SH-SY5Y (cell line): Measurements from ENCODE around the gene MTF1.

Source experiments
- GATA2 ChIP-seq: IDR thresholded peaks from 2 replicates; pipeline ENCODE4 v1.6.1; 2011; ENCODE audit warnings: mild to moderate bottlenecking, low read depth, low read length
- GATA3 ChIP-seq: IDR thresholded peaks from 2 replicates; pipeline ENCODE4 v1.6.1; 2011; ENCODE audit warnings: low read depth, mild to moderate bottlenecking, low read length, moderate library complexity

The MTF1 gene

DNA sequence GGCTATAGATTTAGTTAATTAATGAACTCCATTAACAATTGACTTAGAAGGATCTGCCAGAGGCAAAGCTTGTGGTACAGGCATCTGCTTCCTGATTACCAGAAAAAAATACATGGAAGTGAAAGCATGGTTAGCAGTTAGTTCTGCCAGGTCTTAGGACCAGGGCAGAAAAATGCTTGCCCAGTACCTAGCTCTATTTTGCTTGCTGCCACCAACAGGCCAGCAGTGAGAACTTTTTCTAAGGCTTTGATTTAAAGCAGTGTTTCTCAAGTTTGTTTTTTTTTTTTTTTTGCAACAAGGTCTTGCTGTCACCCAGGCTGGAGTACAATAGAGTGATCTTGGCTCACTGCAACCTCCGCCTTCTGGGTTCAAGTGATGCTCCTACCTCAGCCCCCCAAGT, 16.4 kb upstream of the MTF1 start:
- TF ChIP-seq GATA2: no peak
- TF ChIP-seq GATA3: no peak

DNA sequence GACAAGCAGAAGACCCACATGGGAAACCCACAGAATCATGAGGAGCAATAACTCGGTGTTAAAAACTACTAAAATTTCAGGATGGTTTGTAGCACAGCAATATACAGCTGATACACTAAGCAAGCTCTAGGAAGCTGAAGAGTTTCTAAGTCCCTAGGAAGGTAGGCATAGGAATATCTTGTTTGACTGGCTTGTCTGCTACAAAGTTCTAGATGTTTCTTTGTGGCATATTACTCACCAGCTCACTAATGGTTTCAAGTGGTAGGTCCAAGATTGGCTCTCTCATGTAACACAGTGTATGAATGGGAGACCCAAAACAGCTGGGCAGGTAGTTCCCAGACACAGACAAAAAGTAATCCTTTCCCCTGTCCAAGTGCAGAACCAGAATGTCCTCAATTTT, 13.3 kb upstream of the MTF1 start:
- no peak for TF ChIP-seq GATA3
- TF ChIP-seq GATA2: no peak

GRCh38 chr1:37868466-37868865, 9.1 kb upstream of the MTF1 start:
- no peak for TF ChIP-seq GATA2
- TF ChIP-seq GATA3: no peak

- TF ChIP-seq GATA3: no peak
- TF ChIP-seq GATA2: no peak
Observed at GRCh38 chr1:37867784-37868183, 8.4 kb upstream of the MTF1 start.

DNA sequence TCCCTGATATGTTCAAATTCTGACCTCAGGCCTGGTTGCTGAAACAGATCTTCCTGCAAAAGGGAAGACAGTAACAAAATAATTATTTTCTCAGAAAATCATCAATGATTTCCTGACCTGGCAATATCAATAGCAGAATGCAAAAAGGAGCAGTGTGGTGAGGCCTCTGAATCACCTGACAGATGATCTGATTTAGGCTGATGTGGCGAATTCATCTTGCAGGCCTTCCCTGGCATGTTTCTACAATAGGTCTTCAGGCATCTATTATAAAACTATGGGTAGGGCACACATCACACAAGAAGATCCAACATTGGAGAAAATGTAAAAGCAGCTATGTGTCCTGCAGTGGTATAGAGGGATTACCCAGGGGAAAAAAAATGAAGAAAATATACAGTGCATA, 7.1 kb upstream of the MTF1 start:
- no peak for TF ChIP-seq GATA2
- no peak for TF ChIP-seq GATA3

GRCh38 chr1:37865348-37866120, 6.1 kb upstream of the MTF1 start:
- TF ChIP-seq GATA2: no peak
- no peak for TF ChIP-seq GATA3

DNA sequence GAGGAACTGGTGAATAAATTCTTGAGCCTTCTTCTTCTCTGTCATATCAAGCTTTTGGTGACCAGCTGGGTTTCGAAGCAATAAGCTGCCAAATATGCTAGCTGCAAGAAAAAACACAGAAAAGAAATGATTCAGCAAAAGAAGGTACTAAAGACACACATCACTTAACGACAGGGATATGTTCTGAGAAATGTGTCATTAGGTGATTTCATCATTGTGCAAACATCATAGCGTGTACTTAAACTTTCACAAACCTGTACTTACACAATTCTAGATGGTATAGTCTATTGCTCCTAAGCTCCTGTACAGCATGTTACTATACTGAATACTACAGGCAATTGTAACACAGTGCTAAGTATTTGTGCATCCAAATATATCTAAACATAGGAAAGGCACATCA, 2.9 kb upstream of the MTF1 start:
- TF ChIP-seq GATA3: no peak
- no peak for TF ChIP-seq GATA2

GRCh38 chr1:37861151-37861550, 1.8 kb upstream of the MTF1 start:
- TF ChIP-seq GATA3 (no peak), GATA2 (no peak)

GRCh38 chr1:37860346-37860666, 914 bp upstream of the MTF1 start:
- no peak for TF ChIP-seq GATA3
- TF ChIP-seq GATA2: no peak

GRCh38 chr1:37858931-37859506, 373 bp downstream of the MTF1 start:
- TF ChIP-seq GATA3 (no peak), GATA2 (no peak)

DNA sequence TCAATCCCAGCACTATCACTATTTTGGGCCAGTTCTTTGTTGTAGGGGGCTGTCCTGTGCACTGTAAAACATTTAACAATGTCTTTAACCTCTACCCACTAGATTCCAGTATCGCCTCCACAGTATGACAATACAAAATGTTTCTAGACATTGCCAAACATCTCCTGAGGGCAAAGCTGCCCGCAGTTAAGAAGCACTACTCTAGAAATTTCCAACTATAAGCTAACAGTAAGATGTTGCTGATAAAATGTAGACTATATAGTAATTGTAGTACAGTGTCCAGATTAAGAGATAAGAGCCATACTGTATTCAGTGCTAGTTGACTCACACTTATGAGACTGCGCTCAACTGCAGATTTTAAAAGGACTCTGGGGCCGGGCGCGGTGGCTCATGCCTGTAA, 5.0 kb downstream of the MTF1 start:
- TF ChIP-seq GATA3 (no peak), GATA2 (no peak)

DNA sequence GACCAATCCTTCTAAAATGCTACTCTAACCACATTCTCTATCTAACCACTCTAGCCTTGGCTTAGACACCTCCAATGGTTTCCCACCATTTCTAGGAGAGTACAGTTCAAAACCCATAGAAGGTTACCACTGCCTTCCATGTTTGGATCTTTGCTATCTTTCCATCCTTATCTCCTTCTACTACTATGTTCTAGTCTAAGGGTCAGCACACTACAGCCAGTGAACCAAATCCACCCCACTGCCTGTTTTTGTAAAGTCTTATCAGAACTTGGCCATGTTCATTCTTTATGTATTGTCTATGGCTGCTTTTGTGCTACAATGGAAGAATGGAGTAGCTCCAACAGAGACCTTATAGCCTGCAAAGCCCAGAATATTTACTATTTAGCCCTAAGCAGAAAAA, 6.2 kb downstream of the MTF1 start:
- no peak for TF ChIP-seq GATA2
- no peak for TF ChIP-seq GATA3

DNA sequence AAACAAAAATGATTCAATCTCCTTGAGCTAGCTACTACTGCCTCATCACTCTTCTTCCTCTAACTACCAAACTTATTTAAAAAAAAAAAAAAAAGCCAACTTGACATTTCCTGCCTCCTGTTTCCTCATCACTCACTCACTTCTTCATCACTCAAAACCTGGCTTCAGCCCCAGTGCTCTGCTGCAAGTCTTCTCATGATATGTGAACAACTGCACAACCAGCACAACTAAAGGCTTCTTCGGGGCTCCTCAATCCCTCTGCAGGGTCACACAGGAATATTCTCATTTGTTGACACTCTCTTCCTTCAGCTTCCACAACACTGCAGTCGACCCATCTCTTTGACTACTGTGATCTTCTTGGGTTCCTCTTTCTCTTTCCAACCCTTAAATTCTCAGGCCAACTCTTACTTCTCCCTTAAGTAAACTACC, 7.6 kb downstream of the MTF1 start:
- TF ChIP-seq GATA3: no peak
- TF ChIP-seq GATA2: no peak

- TF ChIP-seq GATA2 (no peak), GATA3 (no peak)
Observed at GRCh38 chr1:37851262-37851661, 8.1 kb downstream of the MTF1 start.

DNA sequence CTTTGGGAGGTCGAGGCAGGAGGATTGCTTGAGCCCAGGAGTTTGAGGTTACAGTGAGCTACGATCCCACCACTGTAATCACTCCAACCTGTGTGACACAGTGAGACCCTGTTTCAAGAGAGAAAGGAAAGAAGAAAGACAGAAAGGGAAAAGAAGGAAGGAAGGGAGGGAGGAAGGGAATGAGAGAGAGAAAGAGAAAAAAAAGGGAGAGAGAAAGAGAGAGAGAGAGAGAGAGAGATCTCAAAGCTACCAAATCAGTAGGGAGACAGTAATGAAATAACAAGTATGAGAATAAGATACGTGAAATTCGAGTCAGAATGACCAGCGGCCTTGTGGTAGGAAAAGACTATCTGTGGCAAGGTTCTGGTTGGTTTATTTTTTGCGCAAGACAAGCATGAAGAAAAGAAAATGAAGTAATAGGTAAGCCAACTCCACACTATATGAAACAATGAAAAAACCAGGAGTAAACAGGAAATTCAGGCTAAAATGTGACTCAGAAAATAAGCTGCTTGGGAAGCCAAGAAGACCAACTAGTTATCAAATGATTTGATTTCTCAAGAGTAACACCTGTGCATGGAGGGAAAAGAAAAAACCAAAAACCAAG, 8.9 kb downstream of the MTF1 start:
- no peak for TF ChIP-seq GATA3
- TF ChIP-seq GATA2: no peak

GRCh38 chr1:37849480-37849879, 9.9 kb downstream of the MTF1 start:
- no peak for TF ChIP-seq GATA2
- TF ChIP-seq GATA3: no peak
